Endothelial cell of umbilical vein (primary cell): ENCODE results near the gene LPP. TPM values are rescaled to one million over a fixed set of nuclear protein-coding genes. Genes with fewer than 3 reads are reported as not detected.

ENCODE experiments used
- BruUV-seq: library from RNA; stranded (reverse); fragments of 400-500 nt; replicated peaks from 2 replicates; lab custom pipeline; 2021; lab: Mats Ljungman, UMichigan
- CTCF ChIA-PET: fragments of 300-600, 350-600 bp; sonication (Branson Sonifier 250); formaldehyde crosslinking; loops from one replicate; lab custom pipeline; 2021; ENCODE audit warnings: antibody characterized with exemption, inconsistent platforms; lab: Charles Lee
- POLR2A ChIA-PET: fragments of 300-600, 350-600 bp; sonication (Branson Sonifier 250); formaldehyde crosslinking; loops from one replicate; lab custom pipeline; 2021; ENCODE audit warnings: antibody characterized with exemption, inconsistent platforms; lab: Charles Lee
- DNase-seq: peaks from one replicate; pipeline ENCODE4 v3.0.0-alpha.2; 2011; ENCODE audit warnings: low read depth, low spot score
- FAIRE-seq: peaks from 2 replicates; lab custom pipeline; 2011; peaks lifted over from hg19 to GRCh38; lab: Jason Lieb, UNC
- H2AFZ ChIP-seq: 2 replicates; pipeline ENCODE4 v1.6.0; 2012; ENCODE audit warnings: low read depth, low read length, control low read depth, inconsistent platforms
- H3K27ac ChIP-seq: 2 replicates; pipeline ENCODE4 v1.5.1; 2011; ENCODE audit warnings: low read depth, mild to moderate bottlenecking, control low read depth, low read length, moderate library complexity; ENCODE audit not compliant: insufficient read depth
- H3K27me3 ChIP-seq, 2 experiments: 2 replicates each; pipeline versions ENCODE4 v1.6.0 to v1.6.1; 2011; ENCODE audit warnings: low read length in 2 of 2, mixed read lengths in 1 of 2; ENCODE audit not compliant: control insufficient read depth in 2 of 2, insufficient read depth in 2 of 2
- H3K36me3 ChIP-seq, 2 experiments: 2 replicates in 1 of 2; 3 replicates in 1 of 2; pipeline ENCODE4 v1.5.1; 2011; ENCODE audit warnings: low read length in 2 of 2, mild to moderate bottlenecking in 1 of 2, moderate library complexity in 1 of 2; ENCODE audit not compliant: control insufficient read depth in 2 of 2, insufficient read depth in 2 of 2; ENCODE audit errors: extremely low read depth in 1 of 2
- H3K4me1 ChIP-seq: 3 replicates; pipeline ENCODE4 v1.5.1; 2011; ENCODE audit warnings: mild to moderate bottlenecking, low read length; ENCODE audit not compliant: control insufficient read depth, insufficient read depth; ENCODE audit errors: extremely low read depth
- H3K4me2 ChIP-seq: 2 replicates; pipeline ENCODE4 v1.6.1; 2011; ENCODE audit warnings: low read length, control low read depth, mixed read lengths; ENCODE audit not compliant: insufficient read depth
- H3K4me3 ChIP-seq, 3 experiments: fragments of 200-600 bp in 1 of 3; sonication (generic), shearing (Covaris generic) in 1 of 3; replicated peaks in 1 of 3; 2 replicates each; pipeline ENCODE4 v1.5.1; 2011 to 2016; ENCODE audit warnings: control low read depth in 3 of 3, low read length in 3 of 3, mild to moderate bottlenecking in 2 of 3, inconsistent platforms in 1 of 3, low read depth in 1 of 3, moderate library complexity in 1 of 3; ENCODE audit not compliant: insufficient read depth in 1 of 3
- H3K79me2 ChIP-seq: 2 replicates; pipeline ENCODE4 v1.6.0; 2012; ENCODE audit warnings: low read length, inconsistent platforms; ENCODE audit not compliant: control insufficient read depth, insufficient read depth
- H3K9ac ChIP-seq: replicated peaks from 2 replicates; pipeline ENCODE3; 2011; ENCODE audit warnings: low read length, control low read depth; ENCODE audit not compliant: insufficient read depth; ENCODE audit errors: extremely low read depth
- H3K9me1 ChIP-seq: replicated peaks from 3 replicates; pipeline ENCODE4 v1.6.0; 2011; ENCODE audit warnings: mild to moderate bottlenecking, low read length; ENCODE audit not compliant: control insufficient read depth, insufficient read depth; ENCODE audit errors: extremely low read depth
- H3K9me3 ChIP-seq: replicated peaks from 2 replicates; pipeline ENCODE4 v1.5.1; 2012; ENCODE audit warnings: low read length, inconsistent platforms; ENCODE audit not compliant: control insufficient read depth, insufficient read depth
- H4K20me1 ChIP-seq: replicated peaks from 2 replicates; pipeline ENCODE3; 2011; ENCODE audit warnings: mild to moderate bottlenecking, low read length; ENCODE audit not compliant: control insufficient read depth, insufficient read depth; ENCODE audit errors: extremely low read depth
- FOS ChIP-seq: IDR thresholded peaks from 2 replicates; pipeline ENCODE4 v1.6.1; 2011; ENCODE audit warnings: mild to moderate bottlenecking, low read length, moderate library complexity, borderline replicate concordance; ENCODE audit not compliant: insufficient read depth
- JUN ChIP-seq: IDR thresholded peaks from 2 replicates; pipeline ENCODE4 v1.6.1; 2011; ENCODE audit warnings: borderline replicate concordance, low read depth; ENCODE audit not compliant: insufficient read length, insufficient read depth
- MYC ChIP-seq: IDR thresholded peaks from one replicate; pipeline ENCODE4 v1.6.1; 2011; ENCODE audit warnings: mild to moderate bottlenecking, low read depth, low read length
- dilution Hi-C: fragments of 300-500 bp; cut with MboI; formaldehyde crosslinking; loops from one replicate; pipeline ENCODE4 v1.15.0; 2019; ENCODE audit warnings: low sequenced_read_pairs; ENCODE audit not compliant: extremely low pct_ligation_motif_present
- intact Hi-C: fragments of 100-400 bp; cut with micrococcal nuclease; formaldehyde crosslinking; loops from one replicate; pipeline ENCODE4 v1.10.0; 2022
- polyA plus RNA-seq, 4 experiments: library from polyadenylated mRNA; depleted of rRNA in 3 of 4; stranded (reverse) in 3 of 4; unstranded in 1 of 4; fragments of >200 nt; gene quantifications; 2 replicates each; pipeline versions ENCODE4 v1.2.1 to v1.2.3, GENCODE V29; 2011 to 2012; ENCODE audit warnings: missing spikeins in 1 of 4
- total RNA-seq: library from RNA; stranded (reverse); gene quantifications from 2 replicates; pipeline ENCODE4 v1.2.3, GENCODE V29; 2021
- TF ChIP-seq, protein P1 (sequence below): IDR thresholded peaks from 2 replicates; pipeline ENCODE4 v1.6.1; 2011; ENCODE audit not compliant: insufficient read depth, insufficient read length
- TF ChIP-seq, protein P2 (sequence below), 2 donors: IDR thresholded peaks; 1 replicate in 1 of 2; 2 replicates in 1 of 2; pipeline ENCODE4 v1.5.1; 2011; ENCODE audit warnings: low read length in 2 of 2, mild to moderate bottlenecking in 2 of 2, moderate library complexity in 2 of 2, control low read depth in 1 of 2, inconsistent platforms in 1 of 2, low read depth in 1 of 2; ENCODE audit not compliant: insufficient read depth in 1 of 2; ENCODE audit errors: extremely low read depth in 1 of 2

LPP gene
- total and polyA plus RNA-seq, 2 donors (not counting 3 experiments of a cell fraction or from before 2014, with no cell fraction given) = 16.9 to 153 TPM

DNA sequence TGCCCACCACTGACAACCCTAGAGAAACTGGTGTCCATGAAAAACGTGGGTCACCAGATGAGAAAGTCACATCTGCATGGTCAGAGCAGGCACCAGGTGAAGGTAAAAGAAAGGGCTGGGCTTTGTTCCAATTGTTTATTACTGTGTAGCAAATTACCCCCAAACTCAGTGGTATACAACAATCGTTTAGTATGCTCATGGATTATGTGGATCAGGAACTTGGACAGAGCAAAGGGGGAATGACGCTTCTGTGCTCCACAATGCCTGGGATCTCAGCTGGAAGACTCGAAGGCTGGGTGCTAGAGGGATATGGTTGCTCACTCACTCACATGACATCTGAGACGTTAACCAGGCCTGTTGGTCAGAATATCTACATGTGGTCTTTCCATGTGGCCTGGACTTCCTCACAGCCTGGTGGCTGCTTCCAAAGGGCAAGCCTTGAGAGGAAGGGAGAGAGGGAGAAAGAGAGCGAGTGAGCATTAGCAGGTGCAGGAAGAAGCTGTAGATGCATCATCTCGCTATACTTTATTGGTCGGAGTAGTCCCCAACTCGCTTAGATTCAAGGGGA is 44.9 kb downstream of the LPP start:
- Histone ChIP-seq H3K79me2 (peaks cover 64% of the 10 kb centered on the region), H3K4me1 (peaks cover 19% of the 10 kb centered on the region), H3K27me3 (no peaks in the 10 kb centered on the region), H3K4me2 (no peak overlapping the region), H3K27ac (no peak overlapping the region), H4K20me1 (no peaks in the 10 kb centered on the region), H3K4me3 (no peak overlapping the region), H3K9me3 (no peaks in the 10 kb centered on the region), H3K9me1 (no peaks in the 10 kb centered on the region), H2AFZ (no peak overlapping the region), H3K9ac (no peak overlapping the region), H3K36me3 (no peaks in the 10 kb centered on the region)
- CTCF ChIA-PET = no interaction called here
- FAIRE-seq = no peak
- no TSS peak for BruUV-seq
- dilution Hi-C loops = no loop called here
- POLR2A ChIA-PET = no interaction called here
- DNase-seq = no peak
- intact Hi-C loops = no loop called here
- TF ChIP-seq FOS (no peak), JUN (no peak), MYC (no peak)
- TF ChIP-seq, protein P1, sequence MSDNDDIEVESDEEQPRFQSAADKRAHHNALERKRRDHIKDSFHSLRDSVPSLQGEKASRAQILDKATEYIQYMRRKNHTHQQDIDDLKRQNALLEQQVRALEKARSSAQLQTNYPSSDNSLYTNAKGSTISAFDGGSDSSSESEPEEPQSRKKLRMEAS = no peak
- TF ChIP-seq, protein P2, sequence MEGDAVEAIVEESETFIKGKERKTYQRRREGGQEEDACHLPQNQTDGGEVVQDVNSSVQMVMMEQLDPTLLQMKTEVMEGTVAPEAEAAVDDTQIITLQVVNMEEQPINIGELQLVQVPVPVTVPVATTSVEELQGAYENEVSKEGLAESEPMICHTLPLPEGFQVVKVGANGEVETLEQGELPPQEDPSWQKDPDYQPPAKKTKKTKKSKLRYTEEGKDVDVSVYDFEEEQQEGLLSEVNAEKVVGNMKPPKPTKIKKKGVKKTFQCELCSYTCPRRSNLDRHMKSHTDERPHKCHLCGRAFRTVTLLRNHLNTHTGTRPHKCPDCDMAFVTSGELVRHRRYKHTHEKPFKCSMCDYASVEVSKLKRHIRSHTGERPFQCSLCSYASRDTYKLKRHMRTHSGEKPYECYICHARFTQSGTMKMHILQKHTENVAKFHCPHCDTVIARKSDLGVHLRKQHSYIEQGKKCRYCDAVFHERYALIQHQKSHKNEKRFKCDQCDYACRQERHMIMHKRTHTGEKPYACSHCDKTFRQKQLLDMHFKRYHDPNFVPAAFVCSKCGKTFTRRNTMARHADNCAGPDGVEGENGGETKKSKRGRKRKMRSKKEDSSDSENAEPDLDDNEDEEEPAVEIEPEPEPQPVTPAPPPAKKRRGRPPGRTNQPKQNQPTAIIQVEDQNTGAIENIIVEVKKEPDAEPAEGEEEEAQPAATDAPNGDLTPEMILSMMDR (IDR thresholded peaks at IDR 0.05; ENCODE audit: extremely low read depth in 1 of 2, insufficient read depth in 1 of 2, low read depth in 1 of 2, low read length in 2 of 2) = no peak
